Gastroesophageal sphincter (tissue), 4 donors: ENCODE measurements around the gene GMDS. TPM values are rescaled to one million over a fixed set of nuclear protein-coding genes. Genes with fewer than 3 reads are reported as not detected.

ENCODE experiments used
- ATAC-seq: fragments of 150-250 bp; one replicate; pipeline ENCODE4 v1.9.1; 2016; ENCODE audit warnings: mild to moderate bottlenecking, moderate library complexity
- H3K27ac ChIP-seq, 4 donors: fragments of 200-600 bp; sonication (generic) in 3 of 4; 1 replicate in 3 of 4; 2 replicates in 1 of 4; pipeline ENCODE4 v1.5.1; 2016 to 2019
- H3K27me3 ChIP-seq: fragments of 200-600 bp; sonication (generic); one replicate; pipeline ENCODE4 v1.5.1; 2019
- H3K36me3 ChIP-seq, 2 donors: fragments of 200-600 bp; sonication (generic); one replicate each; pipeline ENCODE4 v1.5.1; 2019; ENCODE audit warnings: control low read depth in 1 of 2
- H3K4me1 ChIP-seq, 3 donors: fragments of 200-600 bp; sonication (generic); 1 replicate in 2 of 3; 2 replicates in 1 of 3; pipeline ENCODE4 v1.5.1; 2016 to 2019; ENCODE audit warnings: control low read depth in 2 of 3
- H3K4me3 ChIP-seq, 2 donors: fragments of 200-600 bp; sonication (generic); one replicate each; pipeline ENCODE4 v1.5.1; 2019; ENCODE audit warnings: mild to moderate bottlenecking in 1 of 2, moderate library complexity in 1 of 2
- H3K9me3 ChIP-seq, 3 donors: fragments of 200-600 bp; sonication (generic); one replicate each; pipeline ENCODE4 v1.5.1; 2017 to 2019; ENCODE audit warnings: control low read depth in 2 of 3
- EP300 ChIP-seq: sonication (generic); formaldehyde crosslinking; IDR thresholded peaks from one replicate; pipeline ENCODE4 v1.6.1; 2017; ENCODE audit warnings: antibody characterized with exemption, mild to moderate bottlenecking
- POLR2A ChIP-seq, 2 donors: fragments of 450-650 bp; IDR thresholded peaks; one replicate each; pipeline ENCODE4 v1.6.1; 2017; ENCODE audit warnings: antibody characterized with exemption in 2 of 2, mild to moderate bottlenecking in 2 of 2, moderate library complexity in 1 of 2
- POLR2AphosphoS5 ChIP-seq: sonication (generic); formaldehyde crosslinking; IDR thresholded peaks from one replicate; pipeline ENCODE4 v1.6.1; 2017; ENCODE audit warnings: antibody characterized with exemption
- WGBS, 2 donors: methylation state at CpG; one replicate each; pipeline ENCODE4 v1.1.5; 2018; ENCODE audit warnings: low coverage in 1 of 2; 5-methylcytosine and 5-hydroxymethylcytosine counted together
- total RNA-seq, 4 donors: library from RNA; depleted of rRNA; stranded (reverse); fragments of >200 nt; gene quantifications; one replicate each; pipeline ENCODE4 v1.1.0, GENCODE V29; 2016
- TF ChIP-seq, protein P1 (sequence below), 4 experiments: fragments of 200-600 bp in 2 of 4; fragments of 450-650 bp in 2 of 4; sonication (generic) in 1 of 4; IDR thresholded peaks; one replicate each; pipeline ENCODE4 v1.5.1; 2017 to 2019; ENCODE audit warnings: antibody characterized with exemption in 4 of 4, mild to moderate bottlenecking in 2 of 4, moderate library complexity in 2 of 4

GMDS gene
- total RNA-seq, 4 donors from 2014 or later, result 5.0 to 14.7 (median 6.4) TPM

DNA sequence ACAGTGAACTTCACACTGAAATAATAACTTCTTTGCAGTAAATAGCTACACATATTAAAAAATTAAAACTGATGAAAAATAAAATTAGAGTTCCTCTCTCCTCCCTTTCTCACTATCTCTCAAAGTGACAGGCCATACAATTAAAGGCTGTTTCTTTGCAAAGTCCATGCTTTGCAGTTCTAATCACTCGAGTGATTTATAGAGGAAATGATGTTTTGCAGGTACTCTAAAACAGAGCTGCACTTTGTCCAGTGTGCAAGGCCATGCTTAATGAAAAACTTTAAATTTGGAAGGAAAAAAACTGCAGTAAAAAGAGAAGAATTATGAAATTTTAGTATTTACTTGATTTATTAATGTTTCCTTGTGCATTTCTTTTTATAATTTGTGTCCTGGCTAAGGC, 112.5 kb downstream of the GMDS start:
- TF ChIP-seq EP300 (no peak), POLR2AphosphoS5 (no peak), POLR2A (IDR thresholded peaks at IDR 0.05) (no peak)
- TF ChIP-seq, protein P1, sequence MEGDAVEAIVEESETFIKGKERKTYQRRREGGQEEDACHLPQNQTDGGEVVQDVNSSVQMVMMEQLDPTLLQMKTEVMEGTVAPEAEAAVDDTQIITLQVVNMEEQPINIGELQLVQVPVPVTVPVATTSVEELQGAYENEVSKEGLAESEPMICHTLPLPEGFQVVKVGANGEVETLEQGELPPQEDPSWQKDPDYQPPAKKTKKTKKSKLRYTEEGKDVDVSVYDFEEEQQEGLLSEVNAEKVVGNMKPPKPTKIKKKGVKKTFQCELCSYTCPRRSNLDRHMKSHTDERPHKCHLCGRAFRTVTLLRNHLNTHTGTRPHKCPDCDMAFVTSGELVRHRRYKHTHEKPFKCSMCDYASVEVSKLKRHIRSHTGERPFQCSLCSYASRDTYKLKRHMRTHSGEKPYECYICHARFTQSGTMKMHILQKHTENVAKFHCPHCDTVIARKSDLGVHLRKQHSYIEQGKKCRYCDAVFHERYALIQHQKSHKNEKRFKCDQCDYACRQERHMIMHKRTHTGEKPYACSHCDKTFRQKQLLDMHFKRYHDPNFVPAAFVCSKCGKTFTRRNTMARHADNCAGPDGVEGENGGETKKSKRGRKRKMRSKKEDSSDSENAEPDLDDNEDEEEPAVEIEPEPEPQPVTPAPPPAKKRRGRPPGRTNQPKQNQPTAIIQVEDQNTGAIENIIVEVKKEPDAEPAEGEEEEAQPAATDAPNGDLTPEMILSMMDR (IDR thresholded peaks at IDR 0.05), result no peak
- H3K27ac ChIP-seq, result no peak overlapping the region
- H3K9me3 ChIP-seq, result no peaks in the 10 kb centered on the region
- WGBS, 2 donors, result 50 to 93% methylated on average over 1 of the region's 1 CpG
- ATAC-seq, result no peak
- H3K4me1 ChIP-seq, result no peaks in the 10 kb centered on the region
- no peaks in the 10 kb centered on the region for H3K36me3 ChIP-seq
- no peak overlapping the region for H3K4me3 ChIP-seq
- no peaks in the 10 kb centered on the region for H3K27me3 ChIP-seq

DNA sequence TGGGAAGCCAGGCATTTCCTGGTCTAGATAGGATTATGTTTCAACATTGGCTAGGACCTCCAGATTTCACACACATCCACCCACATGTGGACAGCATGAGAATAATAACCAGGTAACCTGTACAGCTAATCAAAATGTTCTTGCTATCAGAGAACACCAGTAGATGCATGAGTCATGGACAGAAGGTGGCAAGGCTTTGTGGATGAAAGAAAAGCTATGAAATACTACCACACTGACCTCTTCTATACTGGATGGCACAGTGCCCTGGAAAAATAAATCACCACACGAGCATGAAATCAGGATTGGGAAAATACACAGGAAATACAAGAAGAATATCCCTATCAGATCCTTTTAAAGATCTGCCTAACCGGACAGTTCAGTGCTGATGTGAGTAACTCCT, 113.0 kb downstream of the GMDS start:
- H3K9me3 ChIP-seq, result no peaks in the 10 kb centered on the region
- H3K27me3 ChIP-seq, result no peaks in the 10 kb centered on the region
- H3K4me3 ChIP-seq, result no peak overlapping the region
- no peak overlapping the region for H3K27ac ChIP-seq
- WGBS, 2 donors, result 64 to 65% methylated on average over 2 of the region's 2 CpGs
- H3K4me1 ChIP-seq, result no peaks in the 10 kb centered on the region
- no peaks in the 10 kb centered on the region for H3K36me3 ChIP-seq
- TF ChIP-seq, protein P1 (IDR thresholded peaks at IDR 0.05), result no peak
- no peak for TF ChIP-seq POLR2AphosphoS5
- no peak for ATAC-seq

DNA sequence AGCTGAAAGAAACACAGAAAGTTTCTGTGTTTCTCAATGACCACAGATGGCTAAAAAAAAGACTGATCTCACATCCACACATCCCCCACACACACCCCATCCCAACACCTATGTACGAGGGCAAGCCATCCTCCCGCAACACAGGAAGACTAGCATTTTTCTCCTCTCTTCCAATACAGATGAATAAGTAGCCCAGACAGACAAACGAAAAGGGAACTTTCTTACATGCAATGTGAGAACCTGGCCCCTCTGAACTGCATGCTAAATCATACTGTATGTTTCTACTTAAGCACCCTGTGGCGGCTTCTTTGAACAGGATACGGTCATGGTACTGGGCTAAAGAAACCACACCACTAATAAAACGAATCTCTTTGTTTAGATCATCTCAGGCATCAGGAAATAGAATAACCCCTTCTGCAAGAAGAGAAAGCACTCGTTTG, 116.2 kb downstream of the GMDS start:
- Histone ChIP-seq H3K9me3 (no peaks in the 10 kb centered on the region), H3K27ac (no peak overlapping the region), H3K27me3 (no peaks in the 10 kb centered on the region), H3K4me1 (no peaks in the 10 kb centered on the region), H3K4me3 (no peak overlapping the region), H3K36me3 (no peaks in the 10 kb centered on the region)
- WGBS, 2 donors, result 69 to 77% methylated on average over 5 to 7 of the region's 7 CpGs
- ATAC-seq, result no peak
- TF ChIP-seq EP300, result no peak
- TF ChIP-seq POLR2AphosphoS5, result no peak
- TF ChIP-seq POLR2A (IDR thresholded peaks at IDR 0.05), result no peak
- TF ChIP-seq, protein P1 (IDR thresholded peaks at IDR 0.05), result no peak

DNA sequence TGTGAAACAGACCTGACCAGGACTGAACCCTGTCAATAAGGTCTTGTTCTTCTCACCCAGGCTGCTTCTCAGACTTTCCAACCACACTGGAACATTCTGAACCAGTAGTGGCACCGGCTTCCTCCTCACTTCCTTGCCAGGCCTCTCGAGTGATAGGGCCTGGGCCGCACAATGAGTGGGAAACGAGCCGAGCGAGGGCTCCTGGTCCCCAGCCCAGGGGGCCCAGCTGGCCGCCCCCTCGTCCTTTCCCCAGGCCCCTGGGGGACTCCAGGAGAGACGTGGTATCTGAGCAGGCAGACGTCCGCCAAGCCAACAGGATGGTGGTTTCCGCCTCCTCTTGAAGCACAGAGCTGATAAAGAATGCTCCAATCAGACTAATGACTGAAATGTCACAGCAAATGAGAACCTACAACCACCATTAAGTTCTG, 117.9 kb downstream of the GMDS start:
- no peak overlapping the region for H3K4me3 ChIP-seq
- ATAC-seq, result peak; percentile 82
- H3K27ac ChIP-seq, result peak overlapping the region in 3 of 4 donors; percentile 35 to 52 (median 35)
- TF ChIP-seq POLR2AphosphoS5, result peak; percentile 27
- no peak for TF ChIP-seq EP300
- H3K9me3 ChIP-seq, result no peaks in the 10 kb centered on the region
- no peaks in the 10 kb centered on the region for H3K36me3 ChIP-seq
- H3K27me3 ChIP-seq, result no peaks in the 10 kb centered on the region
- H3K4me1 ChIP-seq, result no peaks in the 10 kb centered on the region
- 50 to 75% methylated on average over 1 to 4 of the region's 12 CpGs for WGBS, 2 donors

DNA sequence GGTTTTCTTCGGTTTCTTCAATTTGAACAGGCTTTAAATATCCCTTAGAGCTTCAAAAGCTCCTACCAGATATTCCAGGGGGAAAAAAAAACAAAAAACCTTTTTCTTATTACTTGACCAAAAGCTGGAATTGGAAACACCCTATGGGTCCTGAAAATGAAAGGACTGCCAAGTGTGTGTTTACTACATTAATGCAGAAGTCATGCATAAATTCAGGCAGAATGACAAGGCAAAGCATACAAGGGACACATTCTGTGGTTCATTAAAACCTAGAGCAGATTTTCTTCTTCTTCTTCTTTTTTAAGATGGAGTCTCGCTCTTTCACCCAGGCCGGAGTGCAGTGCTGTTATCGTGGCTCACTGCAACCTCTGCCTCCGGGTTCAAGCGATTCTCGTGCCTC, 119.1 kb downstream of the GMDS start:
- Histone ChIP-seq H3K4me1 (no peaks in the 10 kb centered on the region), H3K9me3 (no peaks in the 10 kb centered on the region), H3K4me3 (no peak overlapping the region), H3K36me3 (no peaks in the 10 kb centered on the region), H3K27ac (peak overlapping the region in 2 of 4 donors; percentile 15 to 35), H3K27me3 (no peaks in the 10 kb centered on the region)
- 86 to 97% methylated on average over 7 of the region's 7 CpGs for WGBS, 2 donors
- no peak for ATAC-seq
- TF ChIP-seq POLR2A (IDR thresholded peaks at IDR 0.05) (no peak), EP300 (no peak), POLR2AphosphoS5 (no peak)
- TF ChIP-seq, protein P1 (IDR thresholded peaks at IDR 0.05), result no peak
